HEK293T (cell line): ENCODE data around the gene SLC39A10.
"Not testable (repeated sequence)": the region's sequence is repeated elsewhere in the genome, so short reads cannot be mapped to it uniquely, and the experiment has no call there.

ENCODE experiments used
- CTCF ChIA-PET: fragments of 350-600 bp; formaldehyde crosslinking; extraction: SDS; loops from one replicate; lab custom pipeline; 2021; ENCODE audit warnings: antibody characterized with exemption, inconsistent platforms; lab: Yijun Ruan, JAX
- POLR2A ChIA-PET: fragments of 350-600 bp; formaldehyde crosslinking; extraction: SDS; loops from one replicate; lab custom pipeline; 2020; ENCODE audit warnings: antibody characterized with exemption, inconsistent platforms; lab: Yijun Ruan, JAX
- DNase-seq: peaks from one replicate; pipeline ENCODE4 v3.0.0; 2012; ENCODE audit warnings: mixed read lengths; ENCODE audit errors: extremely low spot score
- ARNT ChIP-seq: fragments of 450-650 bp; IDR thresholded peaks from 2 replicates; pipeline ENCODE4 v1.6.1; 2017; ENCODE audit warnings: mild to moderate bottlenecking
- BHLHE40 ChIP-seq: fragments of 450-650 bp; IDR thresholded peaks from 2 replicates; pipeline ENCODE4 v1.6.1; 2016; ENCODE audit warnings: mild to moderate bottlenecking, moderate library complexity, borderline replicate concordance
- CTBP1 ChIP-seq: fragments of 450-650 bp; IDR thresholded peaks from 2 replicates; pipeline ENCODE4 v1.6.1; 2016; ENCODE audit warnings: borderline replicate concordance
- ELF4 ChIP-seq: fragments of 450-650 bp; IDR thresholded peaks from 2 replicates; pipeline ENCODE4 v1.6.1; 2017; ENCODE audit warnings: antibody characterized with exemption
- FOXA1 ChIP-seq: fragments of 450-650 bp; IDR thresholded peaks from 2 replicates; pipeline ENCODE4 v1.6.1; 2016; ENCODE audit warnings: mild to moderate bottlenecking
- FOXK2 ChIP-seq: fragments of 450-650 bp; IDR thresholded peaks from 2 replicates; pipeline ENCODE4 v1.6.1; 2016; ENCODE audit warnings: mild to moderate bottlenecking
- FOXM1 ChIP-seq: fragments of 450-650 bp; IDR thresholded peaks from 2 replicates; pipeline ENCODE4 v1.6.1; 2017; ENCODE audit warnings: mild to moderate bottlenecking, borderline replicate concordance
- HDGF ChIP-seq: fragments of 450-650 bp; IDR thresholded peaks from 2 replicates; pipeline ENCODE4 v1.6.1; 2017; ENCODE audit warnings: antibody characterized with exemption, borderline replicate concordance
- L3MBTL2 ChIP-seq: fragments of 450-650 bp; conservative IDR thresholded peaks from 2 replicates; pipeline ENCODE4 v1.6.1; 2016; ENCODE audit warnings: mild to moderate bottlenecking
- LEF1 ChIP-seq: fragments of 450-650 bp; IDR thresholded peaks from 2 replicates; pipeline ENCODE4 v1.6.1; 2017; ENCODE audit warnings: mild to moderate bottlenecking, borderline replicate concordance
- NFRKB ChIP-seq: fragments of 450-650 bp; IDR thresholded peaks from 2 replicates; pipeline ENCODE4 v1.6.1; 2016; ENCODE audit warnings: mild to moderate bottlenecking, moderate library complexity
- SP1 ChIP-seq: fragments of 450-650 bp; IDR thresholded peaks from 2 replicates; pipeline ENCODE4 v1.6.1; 2017
- SUZ12 ChIP-seq: fragments of 450-650 bp; IDR thresholded peaks from 2 replicates; pipeline ENCODE4 v1.6.1; 2016; ENCODE audit warnings: mild to moderate bottlenecking
- TARDBP ChIP-seq: fragments of 450-650 bp; IDR thresholded peaks from 2 replicates; pipeline ENCODE4 v1.6.1; 2016
- ZNF384 ChIP-seq: fragments of 450-650 bp; IDR thresholded peaks from 2 replicates; pipeline ENCODE4 v1.6.1; 2016
- TF ChIP-seq, protein P1 (sequence below): fragments of 450-650 bp; IDR thresholded peaks from 2 replicates; pipeline ENCODE4 v1.6.1; 2016

The SLC39A10 gene

DNA sequence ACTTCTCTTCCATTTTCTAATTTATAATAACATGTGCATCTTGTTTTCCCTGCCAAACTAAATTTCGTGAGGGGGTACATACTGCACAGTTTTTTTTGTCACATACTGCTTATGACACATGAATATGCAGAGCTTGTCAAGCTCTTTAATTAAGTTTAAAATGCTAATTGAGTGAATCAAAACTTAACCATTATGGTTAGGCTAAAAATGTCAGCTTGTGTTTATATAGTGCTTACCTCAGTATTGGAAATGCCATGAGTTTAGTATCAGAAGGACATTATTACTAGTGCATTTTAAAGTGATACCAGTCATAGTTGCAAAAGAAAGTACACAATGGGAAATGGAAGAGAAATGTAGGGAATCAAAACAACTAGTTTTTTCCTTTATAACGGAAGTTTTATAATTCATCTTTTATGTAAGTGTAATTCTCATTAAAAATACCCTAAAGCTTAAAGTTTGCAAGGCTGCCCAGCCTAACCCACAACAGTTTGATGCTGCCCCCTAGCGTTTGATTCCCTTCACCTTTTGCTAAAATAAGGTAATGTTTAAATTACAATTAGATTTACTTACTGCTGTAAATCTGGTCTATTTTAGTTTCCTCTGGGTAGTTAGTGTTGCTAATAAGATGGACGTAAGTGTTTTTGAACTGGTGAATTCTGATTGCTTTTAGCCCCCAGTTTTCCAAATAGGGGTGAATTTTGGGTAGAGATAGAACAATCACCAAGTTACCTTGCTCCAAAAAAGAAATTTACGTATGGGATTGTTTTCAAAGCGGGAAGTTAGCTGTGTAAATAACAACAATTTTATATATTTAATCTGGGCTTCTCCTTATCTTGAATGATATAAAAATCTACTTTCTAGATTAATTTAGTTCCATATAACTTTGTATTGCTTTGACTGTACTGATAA lies 3.2 kb downstream of the SLC39A10 start:
- DNase-seq, result peak; percentile 22
- no peak for TF ChIP-seq BHLHE40
- ChIA-PET POLR2A (interaction anchor here (0.5 to 1.1 kb wide), 2 partner anchors 161 to 580 kb away, joined by 3 read pairs; no protein-coding TSS in a partner anchor), CTCF (interaction anchor here (0.6 to 2.0 kb wide), 10 partner anchors 13 to 568 kb away, joined by 3 to 16 read pairs (median 3); no protein-coding TSS in a partner anchor)

DNA sequence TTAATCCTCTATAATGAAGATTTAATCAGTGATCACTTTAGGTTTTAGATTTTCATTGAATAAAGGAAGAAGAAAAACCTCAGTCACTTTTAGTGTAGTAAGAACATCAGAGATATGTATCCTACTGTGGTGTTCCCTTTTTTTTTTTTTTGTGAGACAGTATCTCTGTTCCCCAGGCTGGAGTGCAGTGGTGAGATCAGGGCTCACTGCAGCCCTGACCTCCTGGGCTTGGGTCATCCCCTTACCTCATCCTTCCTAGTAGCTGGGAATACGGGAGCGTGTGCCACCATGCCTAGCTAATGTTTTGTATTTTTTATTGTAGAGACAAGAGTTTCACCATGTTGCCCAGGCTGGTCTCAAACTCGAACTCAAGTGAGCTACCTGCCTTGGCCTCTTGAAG lies 5.1 kb downstream of the SLC39A10 start:
- TF ChIP-seq SP1, result no peak
- no peak for TF ChIP-seq L3MBTL2
- no peak for TF ChIP-seq SUZ12
- TF ChIP-seq FOXM1, result no peak
- TF ChIP-seq, protein P1, sequence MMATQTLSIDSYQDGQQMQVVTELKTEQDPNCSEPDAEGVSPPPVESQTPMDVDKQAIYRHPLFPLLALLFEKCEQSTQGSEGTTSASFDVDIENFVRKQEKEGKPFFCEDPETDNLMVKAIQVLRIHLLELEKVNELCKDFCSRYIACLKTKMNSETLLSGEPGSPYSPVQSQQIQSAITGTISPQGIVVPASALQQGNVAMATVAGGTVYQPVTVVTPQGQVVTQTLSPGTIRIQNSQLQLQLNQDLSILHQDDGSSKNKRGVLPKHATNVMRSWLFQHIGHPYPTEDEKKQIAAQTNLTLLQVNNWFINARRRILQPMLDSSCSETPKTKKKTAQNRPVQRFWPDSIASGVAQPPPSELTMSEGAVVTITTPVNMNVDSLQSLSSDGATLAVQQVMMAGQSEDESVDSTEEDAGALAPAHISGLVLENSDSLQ, result no peak
- no peak for TF ChIP-seq LEF1
- no peak for TF ChIP-seq ELF4
- TF ChIP-seq HDGF, result no peak
- TF ChIP-seq FOXA1, result no peak
- no peak for TF ChIP-seq ZNF384
- no peak for TF ChIP-seq ARNT
- TF ChIP-seq FOXK2, result no peak
- TF ChIP-seq CTBP1, result no peak
- POLR2A ChIA-PET, result interaction anchor here (0.9 kb wide), 1 partner anchor 85 kb away, joined by 5 read pairs; no protein-coding TSS in a partner anchor
- no peak for DNase-seq
- CTCF ChIA-PET, result no interaction called here

DNA sequence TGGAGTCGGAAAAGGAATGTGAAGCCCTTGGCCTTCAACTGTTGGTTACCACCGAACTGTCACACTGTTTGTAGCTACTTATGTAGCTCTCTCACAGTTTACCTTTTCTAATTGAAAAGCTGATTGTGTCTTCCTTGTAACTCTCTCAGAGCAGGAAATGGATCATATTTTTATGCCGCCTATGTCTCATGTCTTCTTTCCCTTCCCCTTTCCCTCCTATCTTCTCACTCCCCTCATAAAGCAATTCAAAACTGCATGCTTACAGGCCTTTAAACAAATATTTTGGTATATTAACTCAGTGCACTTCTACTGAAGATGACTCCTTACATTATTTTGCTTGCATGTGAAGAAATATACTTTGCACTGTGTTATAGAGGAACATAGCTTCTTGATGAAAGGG lies 6.0 kb downstream of the SLC39A10 start:
- ChIA-PET POLR2A (interaction anchor here (0.9 kb wide), 1 partner anchor 85 kb away, joined by 5 read pairs; no protein-coding TSS in a partner anchor), CTCF (no interaction called here)
- no peak for DNase-seq
- TF ChIP-seq L3MBTL2 (no peak), FOXA1 (no peak), LEF1 (no peak), ELF4 (no peak), FOXM1 (no peak)

DNA sequence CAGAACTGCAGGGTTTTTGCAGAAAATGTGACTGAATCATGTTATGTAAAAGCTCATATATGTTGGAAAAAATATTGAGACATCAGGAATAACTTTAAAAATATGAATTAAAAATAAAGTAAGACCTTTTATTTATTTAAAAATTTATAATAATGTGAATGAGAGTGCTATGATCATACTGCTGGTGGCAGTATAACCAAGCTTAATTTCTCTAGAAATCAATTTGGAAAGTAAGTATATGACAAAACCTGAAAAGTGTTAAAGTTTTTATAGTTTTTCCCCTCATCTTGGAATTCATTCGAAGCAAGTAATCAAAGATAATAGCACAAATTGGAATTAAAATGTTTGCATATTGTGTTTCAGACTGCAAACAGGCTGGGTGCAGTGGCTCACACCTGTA lies 7.5 kb downstream of the SLC39A10 start:
- DNase-seq, result no peak
- ChIA-PET POLR2A (no interaction called here), CTCF (interaction anchor here (0.6 kb wide), 1 partner anchor 88 kb away, joined by 3 read pairs; no protein-coding TSS in a partner anchor)
- TF ChIP-seq CTBP1 (no peak), SUZ12 (no peak), FOXM1 (no peak), HDGF (no peak), L3MBTL2 (no peak), BHLHE40 (no peak), NFRKB (no peak), TARDBP (no peak), SP1 (no peak), ARNT (no peak), LEF1 (no peak), FOXA1 (no peak)

DNA sequence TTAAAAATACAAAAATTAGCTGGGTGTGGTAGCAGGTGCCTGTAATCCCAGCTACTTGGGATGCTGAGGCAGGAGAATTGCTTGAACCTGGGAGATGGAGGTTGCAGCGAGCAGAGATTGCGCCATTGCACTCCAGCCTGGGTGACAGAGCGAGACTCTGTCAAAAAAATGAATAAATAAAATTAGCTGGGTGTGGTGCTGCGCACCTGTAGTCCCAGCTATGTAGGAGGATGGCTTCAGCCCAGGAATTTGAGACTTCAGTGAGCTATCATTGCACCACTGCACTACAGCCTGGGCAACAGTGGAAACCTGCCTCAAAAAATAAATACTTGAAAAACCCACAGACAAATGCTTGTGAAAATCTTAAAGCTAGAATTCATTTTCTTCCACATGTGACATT lies 8.1 kb downstream of the SLC39A10 start:
- POLR2A ChIA-PET, result interaction anchor here (1.1 kb wide), 1 partner anchor 8 kb away, joined by 6 read pairs; the partner anchor contains the start of gene SLC39A10
- CTCF ChIA-PET, DNase-seq: not testable (repeated sequence)

DNA sequence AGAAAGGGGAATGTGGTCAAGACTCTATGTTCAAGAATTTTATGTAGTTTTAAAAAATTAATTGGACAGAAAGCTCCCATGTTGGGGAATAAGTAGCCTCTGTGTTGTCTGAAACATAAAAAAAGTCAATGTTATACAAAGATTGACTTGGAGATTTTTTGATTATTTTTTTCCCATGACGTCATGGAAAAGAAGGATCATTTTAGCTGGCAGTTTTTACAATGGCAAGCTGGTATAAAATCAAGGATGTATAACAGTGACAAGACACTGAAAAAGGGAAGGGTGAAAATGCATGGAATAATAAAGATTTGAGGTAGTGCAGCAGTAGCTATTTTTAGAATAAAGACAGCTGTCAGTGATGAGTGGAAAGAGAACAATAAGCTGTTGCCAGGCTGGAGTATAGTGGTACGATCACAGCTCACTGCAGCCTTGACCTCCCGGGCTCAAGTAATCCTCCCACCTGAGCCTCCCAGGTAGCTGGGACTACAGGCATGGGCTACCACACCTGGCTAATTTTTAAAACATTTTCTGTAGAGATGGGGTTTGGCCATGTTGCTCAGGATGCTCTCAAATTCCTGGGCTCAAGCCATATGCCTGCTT lies 9.2 kb downstream of the SLC39A10 start:
- DNase-seq, result no peak
- CTCF ChIA-PET, result no interaction called here
- POLR2A ChIA-PET, result interaction anchor here (1.1 kb wide), 1 partner anchor 10 kb away, joined by 6 read pairs; the partner anchor contains the start of gene SLC39A10
- TF ChIP-seq ZNF384 (no peak), NFRKB (no peak), HDGF (no peak), TARDBP (no peak), L3MBTL2 (no peak), FOXM1 (no peak), CTBP1 (no peak), ELF4 (no peak), BHLHE40 (no peak), FOXK2 (no peak), ARNT (no peak), FOXA1 (no peak), SUZ12 (no peak), LEF1 (no peak), SP1 (no peak)
- TF ChIP-seq, protein P1, result no peak

DNA sequence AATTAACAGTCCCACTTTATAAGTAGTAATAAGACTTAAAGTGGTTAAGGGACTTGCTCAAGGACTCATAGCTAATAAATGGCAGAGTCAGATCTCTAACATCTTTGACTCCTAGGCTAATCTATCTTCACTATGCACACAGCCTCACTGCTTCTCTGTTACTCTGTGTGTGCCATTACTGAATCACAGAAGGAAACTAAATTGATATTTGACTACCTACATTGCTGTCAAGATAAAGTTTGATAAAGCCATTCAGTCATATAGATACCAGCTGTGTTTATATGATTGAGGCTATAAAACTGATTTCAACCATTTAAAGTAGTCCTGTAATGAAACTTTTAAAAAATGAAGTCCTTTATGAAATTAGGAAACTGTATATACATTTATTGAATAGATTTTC lies 10.9 kb downstream of the SLC39A10 start:
- POLR2A ChIA-PET, result no interaction called here
- no peak for DNase-seq
- TF ChIP-seq HDGF, result no peak
- CTCF ChIA-PET, result no interaction called here
